GM18858 (cell line): ENCODE measurements around the gene B3GNT9.

Experiments
- ATAC-seq: cut with Tn5 transposase; IDR thresholded peaks from one replicate; pipeline ENCODE4 v1.9.1; 2021; ENCODE audit not compliant: unreplicated experiment

B3GNT9 gene

DNA sequence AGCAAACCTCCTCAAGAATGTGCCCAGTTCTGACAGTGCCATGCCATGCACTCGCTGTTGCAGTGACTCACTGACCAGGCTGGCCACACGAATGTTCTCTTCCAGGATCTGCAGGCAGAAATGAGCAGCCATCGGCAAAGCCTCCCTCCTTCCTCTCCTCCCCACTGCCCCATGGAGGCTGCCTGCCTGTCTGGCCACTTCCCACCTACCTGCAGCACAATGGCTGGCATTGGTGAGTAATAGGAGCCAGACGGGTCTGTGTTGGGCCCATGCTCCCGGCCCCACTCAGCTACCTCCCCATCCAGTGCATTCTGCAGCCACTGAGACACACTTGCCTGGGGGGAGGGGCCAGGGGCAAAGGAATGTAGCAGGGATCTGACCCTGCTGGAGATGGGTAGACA lies 35.8 kb upstream of the B3GNT9 start:
- ATAC-seq: no peak

DNA sequence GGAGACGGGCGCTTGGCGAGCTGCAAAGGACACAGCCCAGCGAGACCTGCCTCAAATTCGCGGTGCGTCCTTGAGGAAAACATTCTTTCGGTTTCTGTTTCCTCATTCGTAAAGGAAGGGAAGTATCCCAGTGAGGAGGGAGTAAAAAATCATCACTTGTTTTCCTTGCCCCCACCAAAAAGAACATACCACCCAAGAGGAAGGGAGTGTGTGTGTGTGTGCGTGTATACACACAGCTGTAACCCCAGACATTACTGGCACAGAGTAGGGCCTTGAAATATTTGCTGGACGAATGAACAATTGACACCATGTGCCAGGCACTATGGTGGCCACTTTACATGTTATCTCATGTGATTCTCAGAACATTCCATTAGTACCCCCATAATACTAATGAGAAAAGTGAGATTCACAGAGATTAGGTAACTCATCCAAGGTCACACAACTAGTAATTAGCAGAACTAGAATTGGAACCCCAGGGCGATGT lies 34.9 kb upstream of the B3GNT9 start:
- ATAC-seq: no peak

DNA sequence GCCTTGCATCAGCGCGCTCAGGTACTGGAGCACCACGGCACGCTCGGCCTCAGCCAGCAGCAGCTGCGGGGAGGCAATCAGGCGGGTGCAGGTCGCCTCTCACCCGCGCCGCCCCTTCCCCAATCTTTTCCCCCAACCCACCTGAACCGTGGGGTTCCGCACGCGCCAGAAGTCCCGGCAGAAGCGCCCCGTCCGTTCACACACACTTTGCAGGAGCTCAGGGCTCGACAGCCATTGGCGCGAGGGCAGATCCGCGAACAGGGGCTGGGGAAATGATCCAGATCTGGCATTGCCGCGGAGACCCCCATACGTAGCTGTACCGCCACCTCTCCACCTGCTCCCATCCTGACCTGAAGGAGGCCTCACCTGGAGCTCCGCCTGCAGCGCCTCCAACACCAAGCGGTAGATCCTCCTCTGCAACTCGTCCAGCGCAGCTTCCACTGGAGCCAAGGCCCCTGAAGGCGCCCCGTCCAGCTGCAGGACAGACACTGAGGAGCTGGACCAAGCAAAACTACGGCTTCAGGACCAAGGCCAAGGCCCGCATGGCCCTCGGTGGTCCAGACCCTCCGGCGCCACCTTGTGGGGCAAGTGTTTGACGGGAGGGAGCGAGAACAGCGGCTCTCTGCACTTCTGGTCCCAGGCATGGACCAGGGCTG lies 34.3 kb upstream of the B3GNT9 start:
- ATAC-seq: no peak

DNA sequence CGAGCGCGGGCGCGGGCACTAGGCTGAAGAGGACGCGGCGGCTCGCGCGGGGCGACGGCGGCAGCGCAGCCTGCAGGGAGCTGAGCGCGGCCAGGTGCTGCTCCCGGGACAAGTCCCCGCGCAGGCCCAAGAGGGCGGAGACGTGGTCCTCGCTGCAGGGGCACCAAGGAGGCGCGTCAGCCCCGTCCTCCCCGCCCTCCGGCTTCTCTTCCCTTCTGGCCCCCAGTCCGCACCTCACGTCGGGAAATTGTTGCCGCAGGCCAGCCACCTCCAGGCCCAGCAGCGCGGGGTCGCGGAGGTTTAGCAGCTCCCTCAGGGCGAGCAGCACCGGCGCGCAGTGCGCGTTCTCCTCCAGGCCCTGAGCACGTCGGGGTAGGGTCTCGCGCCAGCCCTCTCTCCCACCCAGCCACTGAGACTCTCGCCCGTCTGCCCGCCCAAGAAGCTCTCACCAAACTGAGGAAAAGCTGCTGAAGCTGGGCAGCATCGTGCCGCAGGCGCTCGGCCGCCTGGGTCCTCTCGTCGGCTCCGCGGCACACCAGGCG lies 33.7 kb upstream of the B3GNT9 start:
- no peak for ATAC-seq

DNA sequence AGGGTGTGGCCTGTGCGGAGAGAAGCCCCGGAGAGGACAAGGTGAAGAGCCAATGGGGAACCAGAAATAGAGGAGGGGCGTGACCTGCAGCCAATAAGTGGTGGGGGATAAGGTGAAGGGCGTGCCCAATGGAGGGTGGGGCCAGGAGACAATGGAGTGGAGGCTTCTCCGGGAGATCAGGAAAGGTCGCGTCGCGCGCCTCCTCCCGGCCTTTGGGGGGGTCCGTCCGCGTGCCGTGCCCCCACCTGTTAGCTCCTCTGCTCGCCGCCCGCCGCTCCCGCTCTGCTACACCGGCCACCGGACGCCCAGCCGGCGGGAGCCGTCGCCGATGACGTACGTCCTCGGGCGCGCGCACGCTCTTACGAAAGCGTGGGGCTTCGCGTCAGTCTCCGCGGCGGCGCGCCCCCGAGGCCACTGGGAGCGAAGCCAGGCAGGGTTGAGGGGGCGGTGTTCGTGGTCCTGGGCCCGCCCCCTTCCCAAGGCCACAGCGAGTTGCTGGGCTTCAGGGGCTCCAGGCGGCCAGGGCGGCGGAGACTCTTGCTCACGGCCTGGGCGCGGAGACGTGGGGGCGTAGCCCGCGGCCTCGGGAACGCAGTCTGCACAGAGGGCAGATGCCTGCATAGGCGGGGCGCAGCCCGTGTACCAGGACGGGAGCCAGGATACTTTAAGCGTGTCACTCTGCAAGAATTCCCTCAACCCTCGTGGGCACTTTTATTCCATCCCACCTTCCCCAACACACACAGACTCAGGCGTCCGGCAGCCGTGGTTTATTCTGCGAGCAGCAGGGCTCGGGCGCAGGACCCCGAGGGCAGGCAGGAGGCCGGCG lies 33.0 kb upstream of the B3GNT9 start, which contains the start of gene MATCAP1:
MATCAP1 (minus strand) TSS at position 337 of the 826 bp plus-strand sequence. CDS start 3,353 bp downstream, outside the sequence.
- ATAC-seq: peak; percentile 86

DNA sequence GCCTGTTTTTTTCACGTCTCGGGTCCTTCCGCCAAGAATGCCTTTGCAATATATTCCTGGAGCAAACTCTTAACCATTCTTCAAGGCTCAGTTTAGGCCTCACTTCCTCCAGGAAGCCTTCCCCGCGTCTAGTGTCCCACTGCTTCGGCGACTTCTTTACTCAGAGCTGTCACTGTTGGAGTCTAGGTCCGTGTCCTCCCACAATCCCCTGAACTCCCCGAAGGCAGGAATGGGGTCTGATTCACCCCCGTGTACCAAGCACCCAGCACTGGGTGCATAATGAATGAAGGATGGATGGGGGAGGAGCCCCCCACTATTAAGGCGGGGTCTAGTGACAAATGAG lies 32.5 kb upstream of the B3GNT9 start:
- no peak for ATAC-seq

DNA sequence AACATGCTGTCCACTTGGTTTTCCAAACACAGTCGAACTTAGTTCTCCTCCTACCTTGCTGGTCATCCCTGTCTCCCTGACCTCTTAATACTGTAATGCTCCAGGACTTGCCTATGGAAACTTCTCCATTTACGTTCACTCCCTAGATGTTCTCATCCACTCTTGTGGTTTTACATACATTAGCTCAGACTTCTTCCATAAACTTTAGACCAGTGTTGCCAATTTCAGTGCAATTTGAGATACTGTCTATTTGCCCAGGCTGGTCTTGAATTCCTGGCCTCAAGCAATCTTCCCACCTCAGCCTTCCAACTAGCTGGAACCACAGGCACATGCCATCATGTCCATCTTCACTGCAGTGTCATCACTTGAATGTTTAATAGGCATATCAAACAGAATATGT lies 31.5 kb upstream of the B3GNT9 start:
- no peak for ATAC-seq

DNA sequence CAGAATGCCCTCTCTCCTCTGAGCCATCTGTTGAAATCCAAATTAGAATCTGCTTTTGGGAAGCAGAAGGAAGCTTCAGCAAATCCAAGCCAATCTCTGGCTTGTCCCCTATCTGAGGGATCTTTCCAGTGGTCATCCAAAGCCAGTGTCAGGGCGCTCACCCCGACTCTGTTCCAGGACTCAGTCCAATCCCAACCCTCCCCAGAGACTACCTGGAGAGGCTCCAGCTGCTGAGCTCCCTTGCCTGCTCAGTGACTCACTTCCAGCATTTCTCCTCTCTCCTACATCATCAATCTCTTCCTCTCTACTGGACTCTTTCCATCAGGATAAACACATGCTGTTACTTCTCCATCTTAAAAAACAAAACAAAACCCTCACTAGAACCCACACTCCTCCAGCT lies 30.5 kb upstream of the B3GNT9 start:
- ATAC-seq: no peak

DNA sequence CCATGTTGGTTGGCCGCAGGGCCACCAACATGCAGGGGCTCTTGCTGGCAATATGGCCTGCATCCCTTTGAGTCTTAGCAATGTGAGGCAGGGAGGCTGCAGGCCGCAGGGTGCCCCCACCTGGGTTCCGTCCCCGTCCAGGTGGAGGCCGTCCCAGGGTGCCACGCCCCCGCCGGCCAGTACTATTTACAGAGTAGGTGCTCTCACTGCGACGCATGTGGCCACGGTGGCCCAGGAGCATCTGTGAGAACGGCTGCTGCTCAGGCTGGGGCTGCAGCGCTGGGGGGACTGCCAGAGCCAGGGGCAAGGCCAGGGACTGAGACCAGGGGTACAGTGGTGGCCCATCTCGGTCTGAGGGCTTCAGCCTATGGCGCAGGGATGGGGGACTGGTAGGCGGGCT lies 29.4 kb upstream of the B3GNT9 start:
- ATAC-seq: no peak

DNA sequence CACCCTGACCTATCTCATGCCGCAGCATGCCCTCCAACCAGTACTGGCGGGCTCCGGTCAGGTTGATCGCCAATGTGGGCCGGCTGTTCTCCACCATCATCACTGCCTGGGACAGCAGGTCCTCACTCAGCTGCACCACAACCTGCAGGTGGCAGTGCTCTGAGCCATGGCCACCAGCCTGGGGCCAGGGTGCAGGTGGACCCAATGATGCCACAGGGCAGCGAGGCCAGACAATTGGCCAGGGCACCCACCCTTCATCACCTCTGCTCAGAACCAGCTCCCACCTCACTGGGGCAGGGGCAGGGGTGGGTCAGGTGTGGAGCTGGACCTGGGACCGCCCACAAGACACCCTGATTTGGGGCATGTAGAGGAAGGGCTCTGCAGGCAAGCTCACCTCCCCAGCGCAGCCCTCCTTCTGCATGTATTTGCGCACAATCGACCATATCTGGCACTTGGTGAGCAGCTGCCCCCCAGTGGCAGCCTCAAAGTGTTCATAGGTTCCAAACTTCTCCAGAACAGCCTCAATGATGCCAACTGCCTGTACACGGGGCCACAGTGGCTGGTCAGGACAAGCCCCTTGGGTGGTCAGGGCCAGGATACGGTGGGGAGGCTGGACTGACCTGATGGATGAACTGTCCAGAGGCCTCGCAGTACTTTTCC lies 28.8 kb upstream of the B3GNT9 start:
- ATAC-seq: no peak

DNA sequence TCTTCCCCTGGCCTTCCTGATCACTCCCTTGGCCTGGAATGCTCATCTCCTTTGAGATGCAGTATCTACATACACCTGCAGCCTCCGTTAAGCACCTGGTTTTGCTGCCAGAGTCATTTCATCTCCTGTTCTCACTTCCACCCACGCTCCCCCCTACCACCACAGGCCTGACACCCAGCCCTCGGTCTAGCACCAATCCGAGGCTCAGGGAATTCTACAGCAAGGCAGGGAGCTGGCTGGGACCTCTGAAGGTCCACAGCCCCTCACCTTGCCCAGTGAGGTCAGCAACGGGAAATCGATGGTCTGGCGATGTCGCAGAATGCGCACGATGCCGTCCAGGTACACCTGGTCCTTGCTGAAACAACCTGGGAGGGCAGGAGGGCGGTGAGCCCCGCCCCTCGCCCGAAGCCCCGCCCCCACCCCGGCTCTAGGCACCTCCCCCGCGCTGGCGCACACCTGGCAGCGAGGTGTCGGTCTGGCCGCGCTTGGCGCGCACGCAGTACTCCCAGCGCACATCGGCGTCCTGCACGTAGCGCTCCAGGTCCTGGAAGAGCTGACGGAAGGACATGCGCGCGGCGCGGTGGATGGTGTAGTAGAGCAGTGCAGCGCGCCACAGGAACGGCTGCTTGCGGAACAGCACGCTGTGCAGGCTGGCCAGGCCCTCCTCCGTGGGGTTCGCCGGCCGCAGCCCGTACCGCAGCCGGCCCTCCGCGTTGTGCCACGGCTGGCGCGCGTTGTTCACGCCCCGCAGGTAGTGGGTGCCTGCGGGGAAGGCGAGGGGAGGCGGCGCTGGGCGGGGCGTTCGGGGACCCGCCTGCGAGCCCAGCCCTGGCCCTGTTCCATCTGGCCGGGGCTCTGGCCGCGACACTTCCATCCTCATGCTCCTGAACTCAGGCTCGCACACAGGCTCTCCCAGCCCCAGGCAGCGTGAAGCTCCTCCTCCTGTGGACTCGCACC lies 27.2 kb upstream of the B3GNT9 start:
- no peak for ATAC-seq

DNA sequence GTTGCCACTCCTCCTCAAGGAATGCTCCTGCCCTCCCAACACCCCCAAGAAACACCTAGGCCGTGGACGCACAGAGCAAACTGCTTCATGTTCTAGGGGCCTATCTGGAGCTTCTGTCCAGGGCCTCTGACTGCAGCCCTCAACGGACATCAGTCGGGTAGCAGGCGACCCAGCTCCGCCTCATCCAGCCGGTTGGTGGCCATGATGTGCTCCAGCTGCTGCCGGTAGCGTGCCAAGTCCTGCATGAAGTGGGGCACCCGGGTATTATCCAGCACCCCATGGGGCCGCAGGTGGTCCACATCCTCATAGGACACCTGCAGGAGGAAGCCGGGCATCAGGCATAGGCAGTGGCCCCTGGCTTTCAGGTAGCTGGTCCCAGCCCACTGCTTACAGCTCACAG lies 25.9 kb upstream of the B3GNT9 start:
- no peak for ATAC-seq

DNA sequence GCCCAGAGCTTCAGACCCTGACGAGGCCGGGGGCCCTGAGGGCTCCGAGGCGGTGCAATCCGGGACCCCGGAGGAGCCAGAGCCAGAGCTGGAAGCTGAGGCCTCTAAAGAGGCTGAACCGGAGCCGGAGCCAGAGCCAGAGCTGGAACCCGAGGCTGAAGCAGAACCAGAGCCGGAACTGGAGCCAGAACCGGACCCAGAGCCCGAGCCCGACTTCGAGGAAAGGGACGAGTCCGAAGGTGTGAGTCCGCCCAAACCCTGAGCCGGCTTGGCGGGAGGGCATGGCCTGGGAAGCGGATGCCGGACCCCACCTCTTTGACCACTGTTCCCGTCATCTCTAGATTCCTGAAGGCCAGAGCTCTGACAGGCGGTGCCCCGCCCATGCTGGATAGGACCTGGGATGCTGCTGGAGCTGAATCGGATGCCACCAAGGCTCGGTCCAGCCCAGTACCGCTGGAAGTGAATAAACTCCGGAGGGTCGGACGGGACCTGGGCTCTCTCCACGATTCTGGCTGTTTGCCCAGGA lies 24.0 kb upstream of the B3GNT9 start:
- no peak for ATAC-seq

DNA sequence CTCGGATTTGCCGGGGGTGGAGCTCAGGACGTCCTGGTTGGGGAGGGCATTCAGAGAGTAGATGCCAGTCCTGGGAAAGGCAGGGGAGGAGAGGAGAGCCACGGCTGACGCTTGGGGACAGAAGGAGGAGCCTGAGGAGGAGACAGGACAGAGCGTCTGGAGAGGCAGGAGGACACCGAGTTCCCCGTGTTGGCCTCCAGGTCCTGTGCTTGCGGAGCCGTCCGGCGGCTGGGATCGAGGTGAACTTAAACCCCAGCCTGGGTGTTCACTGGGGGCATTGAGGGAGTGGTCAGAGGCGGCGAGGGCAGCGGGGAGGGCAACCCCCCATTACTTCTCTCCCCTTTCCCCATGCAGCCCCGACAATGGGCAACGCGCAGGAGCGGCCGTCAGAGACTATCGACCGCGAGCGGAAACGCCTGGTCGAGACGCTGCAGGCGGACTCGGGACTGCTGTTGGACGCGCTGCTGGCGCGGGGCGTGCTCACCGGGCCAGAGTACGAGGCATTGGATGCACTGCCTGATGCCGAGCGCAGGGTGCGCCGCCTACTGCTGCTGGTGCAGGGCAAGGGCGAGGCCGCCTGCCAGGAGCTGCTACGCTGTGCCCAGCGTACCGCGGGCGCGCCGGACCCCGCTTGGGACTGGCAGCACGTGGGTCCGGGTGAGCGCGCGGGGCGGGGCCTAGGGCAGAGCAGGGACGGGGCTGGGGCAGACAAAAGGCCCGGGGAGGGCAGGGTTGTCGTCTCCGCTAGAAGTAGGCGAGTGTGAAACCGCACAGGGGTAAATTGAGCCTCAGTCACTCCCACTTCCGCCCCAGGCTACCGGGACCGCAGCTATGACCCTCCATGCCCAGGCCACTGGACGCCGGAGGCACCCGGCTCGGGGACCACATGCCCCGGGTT lies 23.3 kb upstream of the B3GNT9 start:
- no peak for ATAC-seq

DNA sequence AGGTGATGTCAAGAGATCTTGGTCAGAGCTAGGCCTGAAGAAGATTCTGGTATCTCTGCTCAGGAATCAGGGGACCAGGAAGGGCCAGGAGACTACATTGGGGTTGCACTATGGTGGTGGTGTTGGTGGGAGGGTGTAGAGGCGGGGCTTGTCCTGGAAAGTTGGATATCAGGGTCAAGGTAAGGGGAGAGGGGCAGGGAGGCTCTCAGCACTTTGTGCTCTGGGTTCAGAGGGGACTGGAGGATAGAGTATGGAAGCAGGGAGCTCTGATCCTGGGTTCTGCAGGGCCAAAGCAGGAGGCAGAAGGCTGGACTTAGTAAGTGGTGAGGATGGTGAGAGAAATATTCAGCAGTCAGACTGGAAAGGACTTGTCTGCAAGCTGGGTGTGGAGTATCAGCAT lies 22.5 kb upstream of the B3GNT9 start:
- no peak for ATAC-seq

DNA sequence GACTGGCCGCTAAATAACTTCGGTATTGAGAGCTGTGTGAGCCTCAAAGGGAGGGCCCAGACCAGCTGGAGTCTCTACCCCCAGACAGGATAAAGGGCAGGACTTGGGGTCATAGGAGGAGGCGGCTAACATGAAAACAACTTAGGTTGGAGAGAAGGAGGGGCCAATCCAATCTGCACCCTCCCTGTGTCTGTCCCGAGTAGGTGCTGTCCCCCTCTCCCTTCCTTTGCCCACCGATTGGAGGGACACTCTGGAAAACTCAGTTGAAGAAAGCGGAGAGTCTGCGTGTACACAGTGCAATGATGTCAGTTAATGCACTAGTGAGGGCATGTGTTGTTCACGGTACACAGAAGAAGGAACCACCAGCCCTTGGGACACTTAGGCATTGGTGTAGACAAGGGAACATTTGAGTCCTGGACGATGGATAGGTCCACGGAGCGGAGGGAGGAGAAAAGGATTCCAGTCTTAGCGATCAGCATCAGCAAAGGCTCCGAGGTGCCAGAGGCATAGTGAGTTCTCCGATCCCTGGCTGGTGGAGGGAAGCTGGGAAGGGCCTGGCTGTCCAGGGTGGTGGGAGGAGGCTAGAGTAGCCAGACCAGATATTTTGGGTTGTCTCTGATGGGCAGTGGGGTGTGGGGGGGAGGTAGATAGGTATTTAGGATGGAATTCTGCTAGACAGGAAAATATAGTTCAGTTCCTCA lies 20.3 kb upstream of the B3GNT9 start:
- no peak for ATAC-seq

DNA sequence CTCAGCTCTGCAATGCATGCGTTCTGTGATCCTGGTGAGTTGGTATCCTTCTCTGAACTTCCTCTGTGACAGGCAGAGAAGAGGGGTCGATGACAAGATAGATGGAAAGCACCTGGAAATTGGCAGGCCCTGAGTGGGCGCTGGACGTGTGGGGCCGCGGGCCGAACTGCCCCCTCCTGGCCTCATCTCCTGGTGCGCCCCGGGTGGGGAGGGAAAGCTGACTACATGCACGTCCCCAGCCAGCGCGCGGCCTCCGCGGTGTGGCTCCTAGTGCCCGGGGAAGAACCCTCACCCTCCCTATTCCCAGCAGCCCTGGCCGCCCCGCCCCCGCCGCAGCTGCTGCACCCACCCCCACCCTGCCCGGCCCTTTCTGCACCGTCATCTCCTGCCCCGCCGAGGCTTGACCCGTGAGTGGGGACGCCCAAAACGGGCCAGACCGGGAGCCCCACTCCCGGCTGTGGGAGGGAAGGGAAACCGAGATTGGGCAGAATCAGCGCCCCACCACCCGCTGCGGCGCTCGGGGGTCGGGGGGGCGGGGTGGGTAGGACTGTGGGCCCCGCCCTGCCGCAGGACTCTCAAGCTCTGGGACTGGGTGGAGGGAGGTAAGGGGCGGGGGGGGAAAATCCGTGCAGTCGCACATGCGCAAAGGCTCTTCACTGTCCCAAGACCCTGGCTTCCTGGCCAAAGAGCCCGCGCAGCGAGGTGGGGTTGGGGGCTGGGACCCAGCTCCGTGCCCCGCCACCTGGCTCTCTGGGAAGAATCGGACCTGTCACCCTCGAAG lies 19.6 kb upstream of the B3GNT9 start, which contains the start of gene NOL3:
NOL3 (plus strand) TSS at position 371 of the 781 bp plus-strand sequence.
- ATAC-seq: peak; percentile 23

DNA sequence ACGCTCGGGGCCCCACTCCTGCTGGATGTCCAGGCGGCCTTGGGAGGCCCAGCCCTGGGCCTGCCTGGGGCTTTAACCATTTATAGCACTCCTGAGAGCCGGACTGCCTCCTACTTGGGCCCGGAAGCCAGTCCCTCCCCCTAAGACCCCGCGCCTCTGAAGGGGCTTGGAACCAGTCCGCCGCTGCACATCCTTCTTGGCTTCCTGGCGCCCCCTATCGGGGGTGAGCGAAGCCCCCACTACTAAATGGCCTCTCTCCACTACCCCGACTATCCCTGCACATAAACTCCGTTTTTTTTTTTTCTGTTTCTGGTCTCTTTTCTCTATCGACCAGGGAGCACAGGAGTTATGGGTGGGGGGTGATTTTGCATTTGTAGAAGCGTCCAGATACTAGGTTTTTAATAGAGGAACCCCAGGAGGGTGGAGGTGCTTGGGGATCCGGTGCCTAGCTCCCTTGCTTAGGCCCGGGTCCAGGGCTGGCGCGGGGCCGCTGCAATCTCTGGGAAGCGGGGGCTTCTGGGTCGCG lies 18.9 kb upstream of the B3GNT9 start:
- no peak for ATAC-seq
